H1 (cell line): ENCODE data around the gene PRKCI. TPM values are rescaled to one million over a fixed set of nuclear protein-coding genes. Genes with fewer than 3 reads are reported as not detected.

Source experiments
- CTCF ChIA-PET: fragments of 300-600 bp; sonication (Branson Sonifier 250); formaldehyde crosslinking; loops from one replicate; lab custom pipeline; 2021; ENCODE audit not compliant: partially characterized antibody; lab: Charles Lee
- POLR2A ChIA-PET: fragments of 300-600 bp; sonication (Branson Sonifier 250); formaldehyde crosslinking; loops from one replicate; lab custom pipeline; 2021; ENCODE audit warnings: inconsistent platforms; ENCODE audit not compliant: partially characterized antibody; lab: Charles Lee
- DNase-seq, 2 experiments: peaks; one replicate each; pipeline versions ENCODE4 v3.0.0 to v3.0.0-alpha.2; 2010 to 2022; ENCODE audit warnings: low spot score in 2 of 2, low read depth in 1 of 2, mixed read lengths in 1 of 2
- FAIRE-seq: peaks from 2 replicates; lab custom pipeline; 2011; peaks lifted over from hg19 to GRCh38; lab: Jason Lieb, UNC
- H2AFZ ChIP-seq: 2 replicates; pipeline ENCODE4 v1.8.1; 2012; ENCODE audit warnings: low read length, inconsistent platforms
- H2AK5ac ChIP-seq: 2 replicates; pipeline ENCODE4 v1.6.1; 2013; ENCODE audit warnings: low read depth, low read length
- H2BK120ac ChIP-seq: replicated peaks from 2 replicates; pipeline ENCODE3; 2013; ENCODE audit warnings: low read depth, low read length, inconsistent platforms
- H2BK12ac ChIP-seq: 2 replicates; pipeline ENCODE4 v1.6.1; 2013; ENCODE audit warnings: low read depth, low read length
- H2BK15ac ChIP-seq: 2 replicates; pipeline ENCODE4 v1.6.1; 2013; ENCODE audit warnings: low read length
- H2BK20ac ChIP-seq: 2 replicates; pipeline ENCODE4 v1.6.1; 2013; ENCODE audit warnings: low read length
- H2BK5ac ChIP-seq: 2 replicates; pipeline ENCODE4 v1.6.1; 2013; ENCODE audit warnings: low read depth, low read length
- H3K14ac ChIP-seq: 2 replicates; pipeline ENCODE4 v1.6.1; 2013; ENCODE audit warnings: inconsistent platforms; ENCODE audit not compliant: insufficient read length
- H3K18ac ChIP-seq: 2 replicates; pipeline ENCODE4 v1.6.1; 2013; ENCODE audit warnings: low read length; ENCODE audit errors: extremely low read depth
- H3K23ac ChIP-seq: 2 replicates; pipeline ENCODE4 v1.6.1; 2013; ENCODE audit warnings: inconsistent platforms; ENCODE audit not compliant: insufficient read length
- H3K23me2 ChIP-seq: 2 replicates; pipeline ENCODE4 v1.6.1; 2013; ENCODE audit warnings: low read depth, low read length
- H3K27ac ChIP-seq: 2 replicates; pipeline ENCODE4 v1.6.1; 2011; ENCODE audit warnings: low read depth, low read length, inconsistent platforms
- H3K27me3 ChIP-seq, 4 experiments: replicated peaks in 1 of 4; 1 replicate in 1 of 4; 2 replicates in 3 of 4; pipeline versions ENCODE4 v1.6.1 to v1.8.1; 2011 to 2013; ENCODE audit warnings: low read length in 3 of 4, mild to moderate bottlenecking in 3 of 4, inconsistent platforms in 2 of 4, mixed read lengths in 2 of 4, moderate library complexity in 1 of 4; ENCODE audit not compliant: control insufficient read depth in 3 of 4, insufficient read depth in 3 of 4; ENCODE audit errors: extremely low read depth in 1 of 4
- H3K36me3 ChIP-seq, 4 experiments: 2 replicates each; pipeline versions ENCODE4 v1.6.1 to v1.8.1; 2011 to 2013; ENCODE audit warnings: mild to moderate bottlenecking in 4 of 4, low read length in 3 of 4, moderate library complexity in 2 of 4, control low read depth in 1 of 4, inconsistent platforms in 1 of 4; ENCODE audit not compliant: insufficient read depth in 4 of 4, control insufficient read depth in 2 of 4
- H3K4ac ChIP-seq: replicated peaks from 2 replicates; pipeline ENCODE3; 2013; ENCODE audit warnings: low read length, low read depth, mixed read lengths, inconsistent platforms; ENCODE audit not compliant: insufficient read length
- H3K4me1 ChIP-seq, 4 experiments: replicated peaks in 1 of 4; 1 replicate in 1 of 4; 2 replicates in 3 of 4; pipeline versions ENCODE4 v1.6.1 to v1.8.1; 2011 to 2013; ENCODE audit warnings: low read length in 3 of 4, inconsistent platforms in 2 of 4, mixed read lengths in 1 of 4; ENCODE audit not compliant: insufficient read depth in 4 of 4, control insufficient read depth in 3 of 4
- H3K4me2 ChIP-seq, 2 experiments: 2 replicates each; pipeline versions ENCODE4 v1.6.1 to v1.8.1; 2011 to 2013; ENCODE audit warnings: low read depth in 2 of 2, low read length in 2 of 2, control low read depth in 1 of 2, inconsistent platforms in 1 of 2, mild to moderate bottlenecking in 1 of 2; ENCODE audit not compliant: insufficient read depth in 1 of 2
- H3K4me3 ChIP-seq, 4 experiments: fragments of 200-600, 300-600 bp in 1 of 4; sonication (generic), shearing (Covaris generic), sonication (Bioruptor Twin) in 1 of 4; 2 replicates each; pipeline versions ENCODE4 v1.5.1 to v1.8.1; 2011 to 2016; ENCODE audit warnings: low read length in 4 of 4, low read depth in 3 of 4, control low read depth in 2 of 4, inconsistent platforms in 2 of 4, mild to moderate bottlenecking in 2 of 4, mixed read lengths in 1 of 4, moderate library complexity in 1 of 4; ENCODE audit not compliant: insufficient read depth in 2 of 4; ENCODE audit errors: extremely low read depth in 1 of 4
- H3K56ac ChIP-seq: replicated peaks from 2 replicates; pipeline ENCODE3; 2013; ENCODE audit warnings: low read depth, mild to moderate bottlenecking, mixed read lengths, low read length, inconsistent platforms; ENCODE audit not compliant: insufficient read length
- H3K79me1 ChIP-seq: 2 replicates; pipeline ENCODE4 v1.6.1; 2013; ENCODE audit warnings: low read depth, low read length, control low read depth
- H3K79me2 ChIP-seq, 2 experiments: 2 replicates each; pipeline versions ENCODE4 v1.6.1 to v1.8.1; 2012 to 2013; ENCODE audit warnings: low read length in 2 of 2, mild to moderate bottlenecking in 2 of 2, inconsistent platforms in 1 of 2; ENCODE audit not compliant: insufficient read depth in 2 of 2, control insufficient read depth in 1 of 2
- H3K9ac ChIP-seq, 4 experiments: replicated peaks in 1 of 4; 1 replicate in 1 of 4; 2 replicates in 3 of 4; pipeline versions ENCODE4 v1.6.1 to v1.8.1; 2011 to 2013; ENCODE audit warnings: low read depth in 3 of 4, low read length in 3 of 4, control low read depth in 2 of 4, mild to moderate bottlenecking in 2 of 4, moderate library complexity in 2 of 4, inconsistent platforms in 1 of 4; ENCODE audit errors: extremely low read depth in 1 of 4
- H3K9me3 ChIP-seq, 2 experiments: 2 replicates each; pipeline versions ENCODE4 v1.6.1 to v1.8.1; 2012 to 2013; ENCODE audit warnings: mild to moderate bottlenecking in 2 of 2, moderate library complexity in 2 of 2, control low read depth in 1 of 2, inconsistent platforms in 1 of 2, low read depth in 1 of 2, low read length in 1 of 2, mixed read lengths in 1 of 2; ENCODE audit not compliant: insufficient read depth in 2 of 2
- H4K20me1 ChIP-seq, 2 experiments: replicated peaks in 1 of 2; 2 replicates each; pipeline versions ENCODE3 to v1.8.1; 2011 to 2013; ENCODE audit warnings: inconsistent platforms in 2 of 2, low read length in 2 of 2, mild to moderate bottlenecking in 1 of 2; ENCODE audit not compliant: insufficient read depth in 2 of 2, control insufficient read depth in 1 of 2
- H4K5ac ChIP-seq: 2 replicates; pipeline ENCODE4 v1.6.1; 2013; ENCODE audit warnings: low read length, low read depth, mixed read lengths, inconsistent platforms; ENCODE audit not compliant: insufficient read length
- H4K8ac ChIP-seq: 2 replicates; pipeline ENCODE4 v1.8.0; 2013; ENCODE audit warnings: mild to moderate bottlenecking, moderate library complexity, low read length, inconsistent platforms; ENCODE audit not compliant: insufficient read depth; ENCODE audit errors: extremely low read depth
- H4K91ac ChIP-seq: replicated peaks from 2 replicates; pipeline ENCODE3; 2013; ENCODE audit warnings: low read length, mixed read lengths, inconsistent platforms; ENCODE audit not compliant: insufficient read length
- CREB1 ChIP-seq: IDR thresholded peaks from 2 replicates; pipeline ENCODE4 v1.6.1; 2012; ENCODE audit warnings: inconsistent platforms
- EGR1 ChIP-seq: IDR thresholded peaks from 2 replicates; pipeline ENCODE4 v1.6.1; 2011; ENCODE audit warnings: low read depth, low read length, borderline replicate concordance
- EZH2 ChIP-seq: fragments of 200-600 bp; sonication (generic); IDR thresholded peaks from 2 replicates; pipeline ENCODE4 v1.7.1; 2012; ENCODE audit warnings: low read depth, mild to moderate bottlenecking, moderate library complexity, low read length, inconsistent platforms; ENCODE audit not compliant: severe bottlenecking
- FOSL1 ChIP-seq: IDR thresholded peaks from 2 replicates; pipeline ENCODE4 v1.6.1; 2011; ENCODE audit warnings: mild to moderate bottlenecking, low read depth, low read length, moderate library complexity; ENCODE audit not compliant: insufficient read depth
- JUND ChIP-seq: IDR thresholded peaks from 2 replicates; pipeline ENCODE4 v1.6.1; 2011; ENCODE audit warnings: mild to moderate bottlenecking, improper control_type of control experiment, low read length
- KDM5A ChIP-seq: fragments of 200-600 bp; IDR thresholded peaks from 2 replicates; pipeline ENCODE4 v1.7.1; 2012; ENCODE audit warnings: mild to moderate bottlenecking, low read length, inconsistent platforms, mixed read lengths
- POU5F1 ChIP-seq: IDR thresholded peaks from 2 replicates; pipeline ENCODE4 v1.6.1; 2011; ENCODE audit warnings: low read depth, mild to moderate bottlenecking, low read length, moderate library complexity
- SIX5 ChIP-seq: IDR thresholded peaks from 2 replicates; pipeline ENCODE4 v1.6.1; 2011; ENCODE audit warnings: mild to moderate bottlenecking, low read depth, low read length
- SRF ChIP-seq: IDR thresholded peaks from 2 replicates; pipeline ENCODE4 v1.6.1; 2011; ENCODE audit warnings: mild to moderate bottlenecking, low read depth, low read length, moderate library complexity
- TAF7 ChIP-seq: optimal IDR thresholded peaks from 2 replicates; pipeline ENCODE3; 2011; ENCODE audit warnings: low read depth, mild to moderate bottlenecking, inconsistent platforms, low read length, moderate library complexity, borderline replicate concordance
- TCF12 ChIP-seq: IDR thresholded peaks from 2 replicates; pipeline ENCODE4 v1.6.1; 2011; ENCODE audit warnings: low read depth, mild to moderate bottlenecking, low read length
- TEAD4 ChIP-seq: IDR thresholded peaks from 2 replicates; pipeline ENCODE4 v1.6.1; 2012; ENCODE audit warnings: low read depth, low read length, inconsistent platforms, mixed read lengths
- USF2 ChIP-seq: IDR thresholded peaks from 2 replicates; pipeline ENCODE4 v1.6.1; 2011; ENCODE audit warnings: low read length, improper control_type of control experiment
- WGBS, 2 experiments: shearing (Covaris generic) in 1 of 2; methylation state at CpG; one replicate each; pipeline versions ENCODE4 v1.1.6 to v1.1.7; 2013 to 2015; ENCODE audit warnings: low lambda C conversion rate in 2 of 2, mixed read lengths in 2 of 2, inconsistent platforms in 1 of 2, low coverage in 1 of 2, missing lambda C conversion rate in 1 of 2; ENCODE audit not compliant: insufficient replicate concordance in 2 of 2, insufficient coverage in 1 of 2, insufficient read length in 1 of 2; ENCODE audit errors: extremely low coverage in 1 of 2, missing lambda C conversion rate in 1 of 2; 5-methylcytosine and 5-hydroxymethylcytosine counted together
- polyA plus RNA-seq, 7 experiments: library from polyadenylated mRNA; depleted of rRNA in 3 of 7; stranded (reverse) in 5 of 7; unstranded in 2 of 7; fragments of >200 nt in 5 of 7; fragments of 200-250 nt in 2 of 7; gene quantifications; 1 replicate in 5 of 7; 2 replicates in 1 of 7; 4 replicates in 1 of 7; pipeline versions ENCODE4 v1.2.1 to v1.2.3, GENCODE V29; 2011 to 2013; ENCODE audit warnings: missing spikeins in 2 of 7, mixed read lengths in 2 of 7
- total RNA-seq: library from RNA; stranded (reverse); fragmentation: NEBNext Ultra II Directional; extraction: Animal tissue kit (Norgen Biotek cat#: 25700); gene quantifications from 2 replicates; pipeline ENCODE4 v1.2.1, GENCODE V29; 2021

PRKCI gene
- total and polyA plus RNA-seq, 2 of the 8 experiments (the other 6 are each of a cell fraction or from before 2014, with no cell fraction given): 24.3 to 100.0 TPM

GRCh38 chr3:170277833-170278580, 55.8 kb downstream of the PRKCI start:
- Histone ChIP-seq H2BK15ac (no peak overlapping the region), H3K23ac (no peak overlapping the region), H3K4ac (no peak overlapping the region), H2BK5ac (no peak overlapping the region), H4K20me1 (peaks cover 0 to 3% of the 10 kb centered on the region in 2 experiments), H3K23me2 (no peaks in the 10 kb centered on the region), H4K91ac (no peak overlapping the region), H2BK120ac (no peak overlapping the region), H3K4me1 (no peaks in the 10 kb centered on the region), H2AFZ (no peak overlapping the region), H4K8ac (no peak overlapping the region), H3K79me2 (no peaks in the 10 kb centered on the region), H3K27ac (no peak overlapping the region), H4K5ac (no peak overlapping the region), H3K14ac (no peak overlapping the region), H2AK5ac (no peak overlapping the region), H3K4me3 (no peak overlapping the region), H3K36me3 (peaks cover 3 to 59% (median 24%) of the 10 kb centered on the region in 4 experiments; a peak in 5 of 8 replicates), H3K56ac (no peak overlapping the region), H3K9me3 (no peaks in the 10 kb centered on the region), H3K4me2 (no peak overlapping the region), H3K79me1 (no peaks in the 10 kb centered on the region), H3K27me3 (no peaks in the 10 kb centered on the region), H3K9ac (no peak overlapping the region), H2BK20ac (no peak overlapping the region), H2BK12ac (no peak overlapping the region), H3K18ac (no peak overlapping the region)
- no peak for FAIRE-seq
- CTCF ChIA-PET: no interaction called here
- 89% methylated on average over 5 of the region's 5 CpGs; no CpG with 5 or more reads in 1 of the 2 experiments for WGBS, 2 experiments
- POLR2A ChIA-PET: no interaction called here
- no peak for DNase-seq
- TF ChIP-seq TAF7 (no peak), CREB1 (no peak), TCF12 (no peak), FOSL1 (no peak), EZH2 (no peak), SRF (no peak), EGR1 (no peak), USF2 (no peak), POU5F1 (no peak), SIX5 (no peak), KDM5A (no peak), TEAD4 (no peak), JUND (no peak)
